ENCODE data around the gene ACSM6.
"Not testable (repeated sequence)": the region's sequence is repeated elsewhere in the genome, so short reads cannot be mapped to it uniquely, and the experiment has no call there.

Gene ACSM6

GRCh38 chr10:95196046-95196445 lies 2.0 kb downstream of the ACSM6 start:
- H3K4me3 ChIP-seq (ENCODE audit: low read length): no peak overlapping the region
- TF ChIP-seq CTCF (conservative IDR thresholded peaks at IDR 0.05; ENCODE audit: low read length): no peak
- peak; percentile 31 for DNase-seq (ENCODE audit: low read depth)

GRCh38 chr10:95201736-95202135 lies 7.7 kb downstream of the ACSM6 start:
- TF ChIP-seq CTCF (conservative IDR thresholded peaks at IDR 0.05; ENCODE audit: low read length): peak; percentile 58
- H3K4me3 ChIP-seq (ENCODE audit: low read length): no peak overlapping the region
- DNase-seq (ENCODE audit: low read depth): peak; percentile 52

- H3K4me3 ChIP-seq (ENCODE audit: low read length); DNase-seq (ENCODE audit: low read depth): not testable (repeated sequence)
These were observed 8.8 kb downstream of the ACSM6 start for GRCh38 chr10:95202865-95203264.

- no peak overlapping the region for H3K4me3 ChIP-seq (ENCODE audit: low read length)
- DNase-seq (ENCODE audit: low read depth): no peak
- peak; percentile 51 for TF ChIP-seq CTCF (conservative IDR thresholded peaks at IDR 0.05; ENCODE audit: low read length)
These were observed 14.8 kb downstream of the ACSM6 start for GRCh38 chr10:95208702-95209391.

GRCh38 chr10:95209509-95210127 lies 15.6 kb downstream of the ACSM6 start:
- DNase-seq (ENCODE audit: low read depth): no peak
- TF ChIP-seq CTCF (conservative IDR thresholded peaks at IDR 0.05; ENCODE audit: low read length): no peak

GRCh38 chr10:95211606-95212279 lies 17.7 kb downstream of the ACSM6 start:
- no peak for TF ChIP-seq CTCF (conservative IDR thresholded peaks at IDR 0.05; ENCODE audit: low read length)
- DNase-seq (ENCODE audit: low read depth): peak; percentile 61
- no peak overlapping the region for H3K4me3 ChIP-seq (ENCODE audit: low read length)

More at GRCh38 chr10:95209509-95210127, 15.6 kb downstream of the ACSM6 start:
- H3K4me3 ChIP-seq (ENCODE audit: low read length): no peak overlapping the region

- DNase-seq (ENCODE audit: low read depth): no peak
- H3K4me3 ChIP-seq (ENCODE audit: low read length): no peak overlapping the region
- TF ChIP-seq CTCF (conservative IDR thresholded peaks at IDR 0.05; ENCODE audit: low read length): no peak
These were observed 20.3 kb downstream of the ACSM6 start for GRCh38 chr10:95214369-95214768.

All from AG10803 (cell line).